Stimulated activated CD8-positive, alpha-beta memory T cell treated with anti-CD3 and anti-CD28 coated beads, Interleukin-7, amount 100 ng/mL, for 4 hours (primary cell): ENCODE measurements around the gene LSAMP.

Experiments used
- DNase-seq, 2 donors: peaks; one replicate each; pipeline ENCODE4 v3.0.0-alpha.2; 2020; ENCODE audit warnings: low read depth in 2 of 2

LSAMP gene

GRCh38 chr3:116164039-116164438 is 281.2 kb downstream of the LSAMP start:
- no peak for DNase-seq

GRCh38 chr3:116161575-116162525 is 283.4 kb downstream of the LSAMP start:
- no peak for DNase-seq

GRCh38 chr3:116160594-116160993 is 284.7 kb downstream of the LSAMP start:
- no peak for DNase-seq

GRCh38 chr3:116155841-116156240 is 289.4 kb downstream of the LSAMP start:
- DNase-seq, result no peak

GRCh38 chr3:116154389-116154788 is 290.9 kb downstream of the LSAMP start:
- no peak for DNase-seq

GRCh38 chr3:116153174-116153573 is 292.1 kb downstream of the LSAMP start:
- DNase-seq, result no peak

GRCh38 chr3:116150655-116151167 is 294.6 kb downstream of the LSAMP start:
- no peak for DNase-seq

GRCh38 chr3:116148881-116149851 is 296.1 kb downstream of the LSAMP start:
- no peak for DNase-seq

- DNase-seq, result no peak
Observed at GRCh38 chr3:116145613-116146012, 299.7 kb downstream of the LSAMP start.

- no peak for DNase-seq
Observed at GRCh38 chr3:116141724-116142123, 303.6 kb downstream of the LSAMP start.

- no peak for DNase-seq
Observed at GRCh38 chr3:116140100-116140689, 305.1 kb downstream of the LSAMP start.

- no peak for DNase-seq
Observed at GRCh38 chr3:116139641-116140040, 305.6 kb downstream of the LSAMP start.

- no peak for DNase-seq
Observed at GRCh38 chr3:116135457-116136085, 309.7 kb downstream of the LSAMP start.

GRCh38 chr3:116129187-116129946 is 315.9 kb downstream of the LSAMP start:
- no peak for DNase-seq

- no peak for DNase-seq
Observed at GRCh38 chr3:116127464-116127863, 317.8 kb downstream of the LSAMP start.

GRCh38 chr3:116124166-116124565 is 321.1 kb downstream of the LSAMP start:
- DNase-seq, result no peak

- no peak for DNase-seq
Observed at GRCh38 chr3:116118475-116119169, 326.7 kb downstream of the LSAMP start.

- no peak for DNase-seq
Observed at GRCh38 chr3:116114586-116114985, 330.7 kb downstream of the LSAMP start.

GRCh38 chr3:116112696-116113095 is 332.6 kb downstream of the LSAMP start:
- DNase-seq, result no peak

- DNase-seq, result no peak
Observed at GRCh38 chr3:116111765-116112164, 333.5 kb downstream of the LSAMP start.
